Midbrain (tissue), 1 donor: Measurements from ENCODE around the gene PIP5KL1.
"Not testable (repeated sequence)": the region's sequence is repeated elsewhere in the genome, so short reads cannot be mapped to it uniquely, and the experiment has no call there.

Experiments
- DNase-seq: peaks from one replicate; lab custom pipeline; 2025; lab: John Stamatoyannopoulos, UW

PIP5KL1 gene

DNA sequence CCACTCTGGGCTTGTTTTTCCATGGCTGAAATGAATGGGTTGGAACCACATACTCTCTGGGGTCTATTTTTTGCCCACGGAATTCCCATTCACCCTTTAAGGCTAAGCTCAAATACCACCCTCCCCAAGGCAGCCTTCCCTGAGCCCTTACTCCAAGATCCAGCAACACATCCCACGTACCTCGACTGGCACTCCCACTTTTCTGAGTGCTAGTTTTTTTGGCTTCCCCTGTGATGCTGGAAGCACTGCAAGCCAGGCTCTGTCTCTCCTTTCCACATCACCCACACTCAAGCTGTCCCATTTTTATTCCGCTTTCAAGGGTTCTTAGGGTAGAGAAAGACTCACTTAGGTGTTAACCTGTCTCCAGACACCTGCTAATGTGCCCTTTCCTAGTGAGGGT is 37.2 kb downstream of the PIP5KL1 start:
- DNase-seq, result no peak

DNA sequence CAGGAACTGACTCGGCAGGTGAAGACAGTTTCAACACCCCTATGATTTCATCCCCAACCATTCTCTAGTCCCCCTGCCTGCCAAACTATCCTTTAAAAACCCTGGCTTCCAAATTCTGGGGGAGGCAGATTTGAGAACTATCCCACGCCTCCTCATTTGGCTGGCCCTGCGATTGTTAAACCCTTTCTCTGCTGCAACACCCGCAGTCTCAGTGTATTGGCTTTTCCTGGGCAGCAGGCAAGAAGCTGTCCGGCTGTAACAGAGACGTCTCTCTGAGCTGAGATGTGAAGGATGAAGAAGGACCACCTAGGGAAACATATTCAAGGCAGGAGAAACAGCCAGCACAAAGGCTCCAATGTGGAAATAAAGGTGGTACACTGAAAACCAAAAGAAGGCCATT is 37.7 kb downstream of the PIP5KL1 start:
- DNase-seq, result no peak

- no peak for DNase-seq
Measured at GRCh38 chr9:127890053-127890452, 40.5 kb downstream of the PIP5KL1 start.

DNA sequence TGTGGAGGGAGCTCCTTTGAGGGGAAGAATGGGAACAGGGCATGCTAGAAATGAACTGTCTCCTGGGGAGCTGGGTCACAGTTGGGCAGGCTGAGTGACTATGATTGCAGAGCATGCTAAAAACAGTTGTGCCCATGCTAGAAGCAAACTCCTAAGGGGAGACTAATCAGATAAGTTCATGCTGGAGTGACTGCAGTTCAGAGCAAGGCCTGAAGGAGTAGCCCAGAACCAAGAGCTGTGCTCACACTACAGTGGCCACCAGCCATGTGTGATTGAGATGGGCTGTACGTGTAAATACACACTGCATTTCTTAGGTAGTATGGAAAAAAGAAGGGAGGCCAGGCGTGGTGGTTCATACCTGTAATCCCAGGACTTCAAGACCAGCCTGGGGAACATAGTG is 42.8 kb downstream of the PIP5KL1 start:
- no peak for DNase-seq

- no peak for DNase-seq
Measured at GRCh38 chr9:127886401-127886972, 44.1 kb downstream of the PIP5KL1 start.

GRCh38 chr9:127885508-127886281 is 44.9 kb downstream of the PIP5KL1 start:
- DNase-seq, result no peak

- no peak for DNase-seq
Measured at GRCh38 chr9:127884976-127885490, 45.5 kb downstream of the PIP5KL1 start.

DNA sequence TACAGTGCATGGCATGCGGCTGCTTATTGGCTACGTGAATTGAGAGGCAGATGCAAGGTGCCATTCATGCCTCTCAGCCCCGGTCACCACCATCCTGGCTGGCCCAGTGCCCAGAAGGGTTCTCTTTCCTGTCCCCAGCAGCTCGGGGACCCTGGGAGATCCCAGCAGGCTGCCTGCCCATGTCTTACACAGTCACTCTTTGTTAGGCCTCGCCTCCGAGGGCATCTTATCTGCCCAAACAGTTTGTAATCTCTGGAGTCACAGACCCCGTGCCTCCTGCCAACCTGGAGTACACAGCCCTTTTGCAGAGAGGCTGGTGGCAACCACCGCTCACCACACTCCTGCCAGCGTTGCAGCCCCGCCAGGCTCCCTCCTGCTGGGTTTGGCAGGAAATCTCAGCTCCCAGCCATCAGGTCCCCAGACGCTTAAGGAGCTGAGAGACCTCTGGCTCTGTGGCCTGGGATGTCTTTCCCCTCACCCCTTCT is 46.1 kb downstream of the PIP5KL1 start:
- DNase-seq, result no peak

- no peak for DNase-seq
Measured at GRCh38 chr9:127883959-127884358, 46.6 kb downstream of the PIP5KL1 start.

DNA sequence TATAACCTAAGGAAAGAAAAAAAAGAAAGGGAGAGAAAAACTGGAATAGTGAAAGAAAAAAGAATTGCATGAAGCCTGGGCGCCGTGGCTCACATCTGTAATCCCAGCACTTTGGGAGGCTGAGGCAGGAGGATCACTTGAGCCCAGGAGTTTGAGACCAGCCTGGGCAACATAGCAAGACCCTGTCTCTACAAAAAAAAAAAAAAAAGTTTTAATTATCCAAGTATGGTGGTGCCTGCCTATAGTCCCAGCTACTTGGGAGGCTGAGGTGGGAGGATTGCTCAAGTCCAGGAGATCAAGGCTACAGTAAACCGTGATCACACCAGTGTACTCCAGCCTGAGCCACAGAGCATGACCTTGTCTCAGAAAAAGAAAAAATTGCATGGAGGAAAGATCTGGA is 48.9 kb downstream of the PIP5KL1 start:
- DNase-seq, result not testable (repeated sequence)

DNA sequence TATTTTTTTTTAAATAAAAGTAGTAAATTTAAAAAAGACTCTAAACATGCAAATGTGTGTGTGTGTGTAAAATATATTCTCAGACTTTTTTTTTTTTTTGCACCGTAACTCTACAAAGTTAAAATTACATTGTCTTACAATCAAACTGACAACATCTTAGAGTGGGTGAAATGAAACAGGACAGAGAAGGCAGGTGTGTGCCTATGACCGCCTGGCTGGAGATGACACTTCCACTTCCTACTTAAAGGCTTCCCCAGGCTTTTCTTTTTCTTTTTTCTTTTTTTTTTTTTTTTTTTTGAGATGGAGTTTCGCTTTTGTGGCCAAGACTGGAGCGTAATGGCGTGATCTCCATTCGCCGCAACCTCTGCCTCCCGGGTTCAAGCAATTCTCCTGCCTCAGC is 50.4 kb downstream of the PIP5KL1 start:
- no peak for DNase-seq

- DNase-seq, result no peak
Measured at GRCh38 chr9:127878652-127879390, 51.8 kb downstream of the PIP5KL1 start.

GRCh38 chr9:127878001-127878651 is 52.5 kb downstream of the PIP5KL1 start:
- DNase-seq, result no peak

DNA sequence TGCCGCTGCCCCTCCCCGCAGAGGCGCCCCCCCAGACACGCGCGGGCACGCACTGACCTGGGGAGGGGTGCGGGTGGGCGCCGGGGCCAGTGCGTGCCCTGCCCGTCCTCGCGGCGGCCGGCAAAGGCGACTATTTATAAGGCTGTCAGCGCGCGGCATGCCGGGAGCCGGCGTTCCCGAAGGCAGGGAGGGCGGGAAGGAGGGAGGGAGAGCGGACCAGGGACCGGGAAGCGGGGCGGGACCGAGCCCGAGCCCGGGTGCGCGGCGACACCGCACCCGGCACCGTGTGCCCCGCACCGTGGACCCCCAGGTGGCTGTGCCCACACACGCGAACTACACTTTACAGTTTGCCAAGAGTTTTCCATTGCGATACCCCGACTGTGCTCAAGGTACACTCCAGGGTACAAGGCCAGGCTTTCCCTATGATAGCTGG is 53.0 kb downstream of the PIP5KL1 start, which contains the start of gene AK1:
Gene AK1 (minus strand): TSS at position 110 of the 433 bp plus-strand sequence. CDS start 3,058 bp downstream, outside the sequence.
- DNase-seq, result peak; percentile 89

GRCh38 chr9:127876764-127877562 is 53.6 kb downstream of the PIP5KL1 start:
- peak; percentile 38 for DNase-seq

DNA sequence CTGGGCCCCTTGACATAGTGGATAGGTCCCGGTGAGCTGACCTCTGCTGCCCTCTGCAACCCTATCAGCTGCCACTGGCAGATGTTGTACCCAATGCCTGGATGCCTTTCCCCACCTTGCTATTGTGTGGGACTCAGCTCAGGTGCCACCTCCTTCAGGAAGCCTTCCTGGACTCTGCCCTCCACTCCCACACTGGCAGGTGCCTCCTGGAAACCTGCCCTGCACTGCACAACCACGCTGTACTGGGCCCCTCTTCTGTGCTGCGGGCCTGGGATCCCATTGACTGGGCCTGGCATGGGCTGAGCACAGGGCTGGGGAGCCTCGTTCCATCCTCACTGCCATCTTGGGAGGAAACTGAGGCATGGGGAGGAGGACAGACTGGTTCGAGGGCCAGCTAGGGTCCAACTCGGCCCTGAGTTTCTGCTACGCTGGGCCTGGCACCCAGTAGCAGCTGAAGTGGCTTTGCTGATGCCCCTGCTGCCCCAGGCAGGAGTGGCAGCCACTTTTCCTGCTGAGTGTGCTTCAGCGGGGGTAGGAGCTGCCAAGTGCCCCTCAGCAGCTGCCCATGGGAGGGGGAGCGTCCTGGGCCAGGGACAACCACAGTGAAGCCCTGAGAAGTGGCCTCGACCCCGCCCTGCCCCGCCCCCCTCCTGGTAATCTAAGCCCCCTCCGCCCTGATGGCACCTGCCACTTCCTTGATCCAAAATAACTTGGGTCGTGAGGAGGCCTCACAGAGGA is 54.4 kb downstream of the PIP5KL1 start:
- no peak for DNase-seq

DNA sequence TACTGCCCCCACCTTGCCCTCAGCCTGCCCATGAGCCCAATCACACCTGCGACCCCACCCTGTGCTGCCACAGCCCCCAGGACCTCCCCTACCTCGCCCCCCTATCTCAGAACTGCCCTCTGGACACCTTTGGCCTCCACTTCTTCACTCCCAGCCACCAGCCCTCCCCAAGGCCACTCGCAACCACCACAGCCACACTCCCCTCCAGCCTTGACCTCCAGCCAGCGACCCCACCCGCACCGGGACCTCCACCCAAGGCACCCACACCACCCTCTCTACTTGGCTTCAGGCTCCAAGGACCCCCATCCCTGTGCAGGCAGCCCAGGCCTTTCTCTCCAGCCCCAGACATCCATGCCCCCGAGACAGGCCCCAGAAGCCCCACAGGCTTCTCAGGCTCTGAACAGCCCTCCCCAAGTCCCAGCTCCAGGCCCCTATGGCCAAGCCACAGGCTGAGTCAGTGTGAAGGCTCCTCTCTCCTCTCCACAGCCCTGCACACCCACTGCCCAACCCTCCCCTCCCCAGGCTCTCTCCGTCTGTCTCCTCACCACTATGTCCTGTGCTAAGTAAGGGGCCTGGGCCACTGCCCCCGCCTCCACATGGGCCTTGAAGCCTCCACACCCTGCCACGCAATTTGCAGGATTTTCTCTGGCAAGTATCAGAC is 55.1 kb downstream of the PIP5KL1 start:
- DNase-seq, result no peak

- peak; percentile 50 for DNase-seq
Measured at GRCh38 chr9:127874301-127875221, 56.0 kb downstream of the PIP5KL1 start.

DNA sequence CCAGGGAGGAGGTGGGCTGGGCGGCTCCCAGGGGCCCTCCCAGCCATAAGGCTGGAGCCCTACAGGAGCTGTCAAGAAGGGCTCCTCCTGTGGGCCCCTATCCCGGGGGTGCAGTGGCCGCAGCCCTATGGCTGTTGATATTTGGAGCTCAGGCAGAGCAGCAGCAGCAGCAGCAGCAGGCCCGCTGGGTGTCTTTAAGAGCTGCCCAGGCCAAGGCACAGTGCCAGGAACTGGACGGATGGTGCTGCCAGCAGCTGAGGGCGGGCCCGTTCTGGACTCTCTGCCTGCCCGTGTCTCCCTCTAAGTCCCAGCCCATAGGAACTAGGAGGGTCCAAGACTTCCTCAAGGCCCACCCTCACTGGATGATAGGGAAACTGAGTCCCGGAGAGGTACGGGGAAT is 56.7 kb downstream of the PIP5KL1 start:
- peak; percentile 87 for DNase-seq
